HL-60 (cell line): ENCODE data around the gene BAZ1A.

ENCODE experiments used
- DNase-seq, 2 experiments: peaks; one replicate each; pipeline ENCODE4 v3.0.0-alpha.2; 2010 to 2020; ENCODE audit warnings: low read depth in 1 of 2, low spot score in 1 of 2
- H3K27ac ChIP-seq: fragments of 250-450 bp; sonication (Bioruptor Pico); replicated peaks from 2 replicates; pipeline ENCODE4 v1.5.1; 2020; ENCODE audit warnings: mild to moderate bottlenecking, moderate library complexity
- H3K27me3 ChIP-seq: fragments of 250-450 bp; sonication (Bioruptor Pico); 2 replicates; pipeline ENCODE4 v1.5.1; 2021; ENCODE audit warnings: mild to moderate bottlenecking, moderate library complexity; ENCODE audit not compliant: insufficient read depth, poor library complexity, severe bottlenecking
- H3K4me3 ChIP-seq: replicated peaks from 2 replicates; pipeline ENCODE4 v1.5.1; 2011; ENCODE audit warnings: mild to moderate bottlenecking, control low read depth, low read length; ENCODE audit not compliant: insufficient read depth
- CTCF ChIP-seq: IDR thresholded peaks from one replicate; pipeline ENCODE4 v1.5.1; 2011; ENCODE audit warnings: low read length, control low read depth, inconsistent platforms; ENCODE audit not compliant: insufficient read depth
- GABPA ChIP-seq: IDR thresholded peaks from 2 replicates; pipeline ENCODE4 v1.6.1; 2012; ENCODE audit warnings: low read depth
- POLR2AphosphoS5 ChIP-seq: IDR thresholded peaks from 2 replicates; pipeline ENCODE4 v1.6.1; 2012; ENCODE audit warnings: low read depth
- REST ChIP-seq: IDR thresholded peaks from 2 replicates; pipeline ENCODE4 v1.6.1; 2012; ENCODE audit warnings: low read depth; ENCODE audit not compliant: insufficient replicate concordance
- SPI1 ChIP-seq: IDR thresholded peaks from 2 replicates; pipeline ENCODE4 v1.6.1; 2012; ENCODE audit warnings: low read depth, mild to moderate bottlenecking, borderline replicate concordance

BAZ1A gene

GRCh38 chr14:34824826-34825225 is 50.3 kb downstream of the BAZ1A start:
- Histone ChIP-seq H3K4me3 (no peak overlapping the region), H3K27me3 (no peaks in the 10 kb centered on the region), H3K27ac (peak overlapping the region; percentile 44; the same call in 1 of the 2 replicates)
- TF ChIP-seq SPI1 (no peak), CTCF (no peak), GABPA (no peak), REST (no peak), POLR2AphosphoS5 (no peak)
- no peak for DNase-seq

- Histone ChIP-seq H3K27ac (peak overlapping the region; percentile 44; the same call in 1 of the 2 replicates), H3K4me3 (no peak overlapping the region), H3K27me3 (no peaks in the 10 kb centered on the region)
- no peak for DNase-seq
- TF ChIP-seq REST: no peak
- TF ChIP-seq SPI1: no peak
- no peak for TF ChIP-seq CTCF
- TF ChIP-seq POLR2AphosphoS5: no peak
- no peak for TF ChIP-seq GABPA
Observed at GRCh38 chr14:34824256-34824655, 50.9 kb downstream of the BAZ1A start.

GRCh38 chr14:34817768-34818167 is 57.4 kb downstream of the BAZ1A start:
- Histone ChIP-seq H3K27ac (no peak overlapping the region), H3K4me3 (no peak overlapping the region), H3K27me3 (no peaks in the 10 kb centered on the region)
- TF ChIP-seq SPI1 (peak; percentile 52; the same call in 1 of the 2 replicates), REST (no peak)
- DNase-seq: no peak
